T-cell (primary cell): ENCODE results near the gene CRAMP1. TPM values are rescaled to one million over a fixed set of nuclear protein-coding genes. Genes with fewer than 3 reads are reported as not detected.
"Not testable (repeated sequence)": the region's sequence is repeated elsewhere in the genome, so short reads cannot be mapped to it uniquely, and the experiment has no call there.

Source experiments
- ATAC-seq, 4 experiments: fragments of 200-7000 bp in 3 of 4; fragments of 150-1000 bp in 1 of 4; cut with Tn5 transposase; replicated peaks in 1 of 4; 1 replicate in 3 of 4; 2 replicates in 1 of 4; pipeline ENCODE4 v1.10.0; 2021; ENCODE audit warnings: moderate library complexity in 3 of 4, mild to moderate bottlenecking in 2 of 4, moderate number of reproducible peaks in 1 of 4
- CTCF ChIA-PET, 2 donors: fragments of 300-600 bp; sonication (Branson Sonifier 250); formaldehyde crosslinking; loops; one replicate each; lab custom pipeline; 2022; ENCODE audit warnings: antibody characterized with exemption in 2 of 2; lab: Charles Lee
- POLR2A ChIA-PET, 2 donors: fragments of 300-600 bp; sonication (Branson Sonifier 250); formaldehyde crosslinking; loops; one replicate each; lab custom pipeline; 2022; ENCODE audit warnings: antibody characterized with exemption in 2 of 2; lab: Charles Lee
- DNase-seq, 35 experiments: peaks; one replicate each; pipeline versions ENCODE4 v3.0.0 to v3.0.0-alpha.2; 2013 to 2023
- H3K27ac ChIP-seq: one replicate; pipeline ENCODE4 v1.5.1; 2013; ENCODE audit warnings: low read length
- H3K27me3 ChIP-seq, 2 experiments: replicated peaks in 1 of 2; 1 replicate in 1 of 2; 2 replicates in 1 of 2; pipeline versions ENCODE4 v1.6.1 to v1.7.0; 2013; ENCODE audit warnings: low read length in 1 of 2, mixed read lengths in 1 of 2; ENCODE audit not compliant: control insufficient read depth in 2 of 2, insufficient read depth in 2 of 2; ENCODE audit errors: extremely low read depth in 1 of 2
- H3K36me3 ChIP-seq, 2 donors: 1 replicate in 1 of 2; 2 replicates in 1 of 2; pipeline versions ENCODE4 v1.6.1 to v1.7.0; 2013; ENCODE audit warnings: low read length in 1 of 2; ENCODE audit not compliant: control insufficient read depth in 2 of 2, insufficient read depth in 1 of 2; ENCODE audit errors: extremely low read depth in 1 of 2
- H3K4me1 ChIP-seq, 2 experiments: 1 replicate in 1 of 2; 2 replicates in 1 of 2; pipeline versions ENCODE4 v1.6.1 to v1.7.0; 2013; ENCODE audit warnings: low read length in 2 of 2, mixed read lengths in 1 of 2; ENCODE audit not compliant: insufficient read depth in 2 of 2, control insufficient read depth in 1 of 2; ENCODE audit errors: extremely low read depth in 1 of 2
- H3K4me3 ChIP-seq, 2 donors: 1 replicate in 1 of 2; 2 replicates in 1 of 2; pipeline versions ENCODE4 v1.5.1 to v1.7.0; 2013; ENCODE audit warnings: mild to moderate bottlenecking in 2 of 2, low read length in 1 of 2, moderate library complexity in 1 of 2; ENCODE audit not compliant: control insufficient read depth in 1 of 2; ENCODE audit errors: extremely low read depth in 1 of 2
- H3K9me3 ChIP-seq: 2 replicates; pipeline ENCODE4 v1.7.0; 2013
- H3K27ac Mint-ChIP-seq, 2 donors: one replicate each; pipeline ENCODE4 v1.8.0; 2020 to 2021; ENCODE audit warnings: mild to moderate bottlenecking in 2 of 2, mixed read lengths in 2 of 2
- H3K27me3 Mint-ChIP-seq, 2 donors: one replicate each; pipeline ENCODE4 v1.8.0; 2021 to 2022; ENCODE audit warnings: mixed read lengths in 2 of 2
- H3K36me3 Mint-ChIP-seq: one replicate; pipeline ENCODE4 v1.8.0; 2021; ENCODE audit warnings: mixed read lengths
- H3K4me1 Mint-ChIP-seq, 3 donors: one replicate each; pipeline ENCODE4 v1.8.0; 2020 to 2022; ENCODE audit warnings: mixed read lengths in 3 of 3, mild to moderate bottlenecking in 1 of 3
- H3K4me3 Mint-ChIP-seq, 3 donors: one replicate each; pipeline ENCODE4 v1.8.0; 2020 to 2022; ENCODE audit warnings: mild to moderate bottlenecking in 3 of 3, mixed read lengths in 3 of 3, moderate library complexity in 3 of 3
- H3K9me3 Mint-ChIP-seq, 3 donors: one replicate each; pipeline ENCODE4 v1.8.0; 2020 to 2022; ENCODE audit warnings: mixed read lengths in 3 of 3
- WGBS: methylation state at CpG from one replicate; pipeline ENCODE4 v1.1.5; 2013; ENCODE audit warnings: missing lambda C conversion rate; ENCODE audit not compliant: insufficient coverage; 5-methylcytosine and 5-hydroxymethylcytosine counted together
- total RNA-seq, 35 experiments: library from RNA in 6 of 35; stranded (reverse) in 6 of 35; fragments of 120-200 nt in 1 of 35; gene quantifications; one replicate each; pipeline versions ENCODE4 v1.2.1 to v1.2.4 and lab custom pipeline; 2013 to 2026

Gene CRAMP1
- total RNA-seq, 5 donors from 2014 or later (not counting 1 experiment from before 2014, with no cell fraction given) = 26.4 to 36.4 (median 33.0) TPM

GRCh38 chr16:1719559-1720229, 107.5 kb downstream of the CRAMP1 start:
- CTCF ChIA-PET = interaction anchor here in 1 of 2 donors (0.6 kb wide), 1 partner anchor 641 kb away, joined by 4 read pairs; no protein-coding TSS in a partner anchor
- H3K36me3 Mint-ChIP-seq = not testable (repeated sequence)
- DNase-seq = peak in 5 of 35 experiments; percentile 15 to 34 (median 27)

GRCh38 chr16:1721372-1721771, 109.2 kb downstream of the CRAMP1 start:
- Histone ChIP-seq H3K4me1 (peaks cover 3 to 49% of the 10 kb centered on the region in 2 experiments), H3K9me3 (no peaks in the 10 kb centered on the region), H3K27me3 (no peaks in the 10 kb centered on the region), H3K36me3 (peaks cover 9 to 16% of the 10 kb centered on the region in 2 donors), H3K4me3 (no peak overlapping the region), H3K27ac (no peak overlapping the region)
- no peak for DNase-seq
- no peak overlapping the region for H3K4me3 Mint-ChIP-seq
- ChIA-PET CTCF (no interaction called here), POLR2A (interaction anchor here in 1 of 2 donors (0.6 kb wide), 1 partner anchor 1160 kb away, joined by 3 read pairs; no protein-coding TSS in a partner anchor)
- H3K36me3 Mint-ChIP-seq = peaks cover 4% of the 10 kb centered on the region
- peak overlapping the region; percentile 83 to 86 for H3K27ac Mint-ChIP-seq
- H3K27me3 Mint-ChIP-seq = no peaks in the 10 kb centered on the region
- 87% methylated on average over 8 of the region's 9 CpGs for WGBS
- no peaks in the 10 kb centered on the region for H3K9me3 Mint-ChIP-seq
- no peak for ATAC-seq
- peaks cover 27 to 49% (median 48%) of the 10 kb centered on the region in 3 donors for H3K4me1 Mint-ChIP-seq

More at GRCh38 chr16:1719559-1720229, 107.5 kb downstream of the CRAMP1 start:
- not testable (repeated sequence) for H3K4me3 ChIP-seq, H3K9me3 ChIP-seq, H3K27me3 Mint-ChIP-seq, H3K27me3 ChIP-seq, H3K36me3 ChIP-seq, H3K9me3 Mint-ChIP-seq
- POLR2A ChIA-PET = interaction anchor here in 1 of 2 donors (0.6 kb wide), 1 partner anchor 207 kb away, joined by 3 read pairs; no protein-coding TSS in a partner anchor
- Mint-ChIP-seq H3K4me1 (peaks cover 27 to 52% (median 50%) of the 10 kb centered on the region in 3 donors), H3K4me3 (peak overlapping the region in 1 of 3 donors; percentile 15), H3K27ac (peak overlapping the region; percentile 67 to 68)
- Histone ChIP-seq H3K27ac (peak overlapping the region; percentile 24), H3K4me1 (peaks cover 3 to 49% of the 10 kb centered on the region in 2 experiments)
- WGBS = 50% methylated on average over 4 of the region's 12 CpGs
- ATAC-seq = peak in 2 of 4 experiments; percentile 34 to 54

DNA sequence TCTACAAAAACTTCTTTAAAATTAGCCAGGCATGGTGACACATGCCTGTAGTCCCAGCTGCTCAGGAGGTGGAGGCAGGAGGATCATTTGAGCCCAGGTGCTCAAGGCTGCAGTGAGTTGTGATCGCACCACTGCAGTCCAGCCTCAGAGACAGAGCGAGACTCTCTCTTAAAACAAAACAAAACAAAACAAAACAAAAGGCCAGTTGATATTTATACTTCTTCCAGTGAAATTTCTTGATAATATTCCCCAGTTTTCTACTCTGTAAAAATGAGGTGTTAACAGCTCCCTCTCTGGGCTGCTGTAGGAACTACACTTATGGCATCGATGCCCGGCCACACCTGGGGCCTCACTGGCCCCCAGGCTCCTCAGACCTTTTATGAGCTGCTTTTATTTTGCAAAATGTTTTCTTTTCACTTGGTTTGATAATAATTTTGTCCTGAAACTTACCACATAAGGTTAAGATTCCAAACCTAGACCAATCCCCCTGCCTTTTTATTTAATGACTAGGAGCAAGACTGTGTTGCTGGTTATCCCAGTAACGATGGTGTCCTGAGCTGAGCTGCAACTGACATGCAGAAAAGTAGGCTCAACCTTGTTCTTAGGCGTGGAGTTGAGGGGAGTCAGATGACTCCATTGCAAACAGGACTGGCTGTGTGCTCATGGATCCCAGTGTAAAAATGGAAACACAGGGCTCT, 111.4 kb downstream of the CRAMP1 start:
- H3K4me1 Mint-ChIP-seq = peaks cover 37 to 50% (median 50%) of the 10 kb centered on the region in 3 donors
- ChIA-PET POLR2A (interaction anchor here in 1 of 2 donors (0.7 kb wide), 1 partner anchor 226 kb away, joined by 3 read pairs; no protein-coding TSS in a partner anchor), CTCF (interaction anchor here (0.8 to 1.4 kb wide), 6 partner anchors 9 to 59 kb away, joined by 3 to 9 read pairs (median 4); partner anchors contain the start of genes MAPK8IP3 (in 1 of the 2), NUBP2 (in 1 of the 2) and SPSB3 (in 1 of the 2))
- Histone ChIP-seq H3K27me3 (no peaks in the 10 kb centered on the region), H3K4me1 (peaks cover 3 to 52% of the 10 kb centered on the region in 2 experiments), H3K9me3 (no peaks in the 10 kb centered on the region), H3K27ac (no peak overlapping the region), H3K36me3 (peaks cover 9 to 38% of the 10 kb centered on the region in 2 donors), H3K4me3 (no peak overlapping the region)
- peaks cover 13% of the 10 kb centered on the region for H3K36me3 Mint-ChIP-seq
- peak overlapping the region; percentile 82 to 86 for H3K27ac Mint-ChIP-seq
- H3K27me3 Mint-ChIP-seq = no peaks in the 10 kb centered on the region
- DNase-seq = peak in 20 of 35 experiments; percentile 8 to 69 (median 34)
- peak overlapping the region in 1 of 3 donors; percentile 43 for H3K4me3 Mint-ChIP-seq
- 80% methylated on average over 2 of the region's 6 CpGs for WGBS
- no peaks in the 10 kb centered on the region for H3K9me3 Mint-ChIP-seq
- peak in 2 of 4 experiments; percentile 34 to 43 for ATAC-seq

DNA sequence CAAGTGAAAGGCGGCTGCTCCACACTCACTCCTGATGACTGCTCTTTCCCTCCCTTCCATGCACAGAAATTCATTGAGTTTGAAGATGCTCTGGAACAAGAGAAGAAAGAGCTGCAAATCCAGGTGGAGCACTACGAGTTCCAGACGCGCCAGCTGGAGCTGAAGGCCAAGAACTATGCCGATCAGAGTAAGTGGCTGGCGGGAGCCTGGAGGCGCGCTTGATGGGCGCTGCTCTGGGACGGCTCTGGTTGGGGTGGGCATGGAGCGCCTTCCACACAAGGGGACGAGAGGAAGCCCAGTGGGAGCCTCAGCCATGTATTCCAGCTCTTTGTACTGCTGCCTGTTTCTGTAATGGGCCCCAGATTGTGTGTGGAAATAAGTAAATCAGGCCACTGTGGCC, 112.3 kb downstream of the CRAMP1 start:
- Mint-ChIP-seq H3K4me3 (no peak overlapping the region), H3K36me3 (peaks cover 17% of the 10 kb centered on the region), H3K4me1 (peaks cover 30 to 44% (median 43%) of the 10 kb centered on the region in 3 donors), H3K9me3 (no peaks in the 10 kb centered on the region), H3K27ac (no peak overlapping the region), H3K27me3 (no peaks in the 10 kb centered on the region)
- H3K4me3 ChIP-seq = no peak overlapping the region
- CTCF ChIA-PET = interaction anchor here in 1 of 2 donors (1.2 to 1.5 kb wide), 4 partner anchors 11 to 19 kb away, joined by 3 to 9 read pairs (median 6); partner anchors contain the start of gene MAPK8IP3
- H3K27ac ChIP-seq = no peak overlapping the region
- no peaks in the 10 kb centered on the region for H3K27me3 ChIP-seq
- H3K36me3 ChIP-seq = peaks cover 14 to 45% of the 10 kb centered on the region in 2 donors
- 98% methylated on average over 11 of the region's 12 CpGs for WGBS
- H3K4me1 ChIP-seq = peaks cover 3 to 46% of the 10 kb centered on the region in 2 experiments
- no peaks in the 10 kb centered on the region for H3K9me3 ChIP-seq
- no peak for ATAC-seq
- POLR2A ChIA-PET = no interaction called here
- DNase-seq = no peak

DNA sequence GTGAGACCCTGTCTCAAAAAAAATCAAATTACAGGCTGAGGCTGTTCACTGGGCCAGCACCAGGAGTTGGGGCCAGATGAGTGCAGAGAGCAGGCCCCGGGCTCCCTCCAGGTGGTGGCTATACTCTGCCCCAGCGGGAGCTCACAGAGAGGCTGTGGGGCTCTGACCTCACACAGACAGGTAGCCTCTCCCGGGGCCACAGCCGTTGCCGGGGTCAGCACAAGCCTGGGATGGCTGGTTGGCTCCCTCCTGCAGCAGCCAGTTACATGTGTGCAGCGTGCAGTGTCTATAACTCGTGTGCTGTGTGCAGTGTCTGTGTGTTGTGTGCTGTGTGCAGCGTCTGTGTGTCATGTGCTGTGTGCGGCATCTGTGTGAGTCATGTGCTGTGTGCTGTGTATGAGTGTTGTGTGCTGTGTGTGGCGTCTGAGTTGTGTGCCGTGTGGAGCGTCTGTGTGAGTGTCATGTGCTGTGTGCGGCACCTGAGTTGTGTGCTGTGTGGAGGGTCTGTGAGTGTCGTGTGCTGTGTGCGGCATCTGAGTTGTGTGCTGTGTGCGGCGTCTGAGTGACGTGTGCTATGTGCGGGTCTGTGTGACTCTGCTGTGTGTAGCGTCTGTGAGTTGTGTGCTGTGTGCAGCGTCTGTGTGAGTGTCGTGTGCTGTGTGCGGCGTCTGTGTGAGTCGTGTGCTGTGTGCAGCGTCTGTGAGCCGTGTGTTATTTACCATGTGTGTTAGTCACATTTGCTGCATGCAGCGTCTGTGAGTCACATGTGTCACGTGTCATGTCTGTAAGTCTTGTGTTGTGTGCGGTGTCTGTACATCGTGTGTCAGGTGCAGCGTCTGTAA, 114.7 kb downstream of the CRAMP1 start:
- Mint-ChIP-seq H3K9me3 (no peaks in the 10 kb centered on the region), H3K4me1 (peaks cover 23 to 27% (median 25%) of the 10 kb centered on the region in 3 donors), H3K27ac (no peak overlapping the region), H3K4me3 (no peak overlapping the region), H3K27me3 (no peaks in the 10 kb centered on the region), H3K36me3 (peaks cover 18% of the 10 kb centered on the region)
- no peaks in the 10 kb centered on the region for H3K9me3 ChIP-seq
- no peak overlapping the region for H3K27ac ChIP-seq
- no peaks in the 10 kb centered on the region for H3K27me3 ChIP-seq
- ATAC-seq (no peak), DNase-seq (no peak)
- peaks cover 3 to 30% of the 10 kb centered on the region in 2 experiments for H3K4me1 ChIP-seq
- ChIA-PET CTCF (no interaction called here), POLR2A (no interaction called here)
- 96% methylated on average over 31 of the region's 32 CpGs for WGBS
- H3K36me3 ChIP-seq = peaks cover 14 to 59% of the 10 kb centered on the region in 2 donors
- H3K4me3 ChIP-seq = no peak overlapping the region
